HT-29 (cell line): ENCODE data around the gene IL9. TPM values are rescaled to one million over a fixed set of nuclear protein-coding genes. Genes with fewer than 3 reads are reported as not detected.

Experiments
- DNase-seq: peaks from one replicate; pipeline ENCODE4 v3.0.0-alpha.2; 2015; ENCODE audit warnings: low spot score
- total RNA-seq: library from RNA; depleted of rRNA; stranded (reverse); fragments of >200 nt; shearing (Covaris generic); gene quantifications from 2 replicates; pipeline ENCODE4 v1.2.3, GENCODE V29; 2014

Gene IL9
- total RNA-seq, 1 experiment from 2014 or later: not detected

GRCh38 chr5:135891791-135892190, 3.9 kb downstream of the IL9 start:
- DNase-seq: no peak

GRCh38 chr5:135891268-135891667, 4.4 kb downstream of the IL9 start:
- no peak for DNase-seq

GRCh38 chr5:135890867-135891266, 4.8 kb downstream of the IL9 start:
- DNase-seq: no peak

GRCh38 chr5:135890296-135890695, 5.3 kb downstream of the IL9 start:
- no peak for DNase-seq

GRCh38 chr5:135887881-135888614, 7.6 kb downstream of the IL9 start:
- DNase-seq: no peak

- peak; percentile 89 for DNase-seq
Measured at GRCh38 chr5:135887447-135887864, 8.2 kb downstream of the IL9 start.

GRCh38 chr5:135886136-135886535, 9.5 kb downstream of the IL9 start:
- no peak for DNase-seq

- no peak for DNase-seq
Measured at GRCh38 chr5:135885031-135885430, 10.6 kb downstream of the IL9 start.

GRCh38 chr5:135883441-135883840, 12.2 kb downstream of the IL9 start:
- DNase-seq: peak; percentile 15

- no peak for DNase-seq
Measured at GRCh38 chr5:135883026-135883425, 12.6 kb downstream of the IL9 start.

GRCh38 chr5:135881819-135882218, 13.8 kb downstream of the IL9 start:
- no peak for DNase-seq

GRCh38 chr5:135881244-135881643, 14.4 kb downstream of the IL9 start:
- no peak for DNase-seq

GRCh38 chr5:135880801-135881200, 14.8 kb downstream of the IL9 start:
- no peak for DNase-seq

GRCh38 chr5:135880278-135880677, 15.4 kb downstream of the IL9 start:
- peak; percentile 43 for DNase-seq

- no peak for DNase-seq
Measured at GRCh38 chr5:135879591-135879990, 16.1 kb downstream of the IL9 start.

GRCh38 chr5:135878156-135878620, 17.5 kb downstream of the IL9 start:
- no peak for DNase-seq

GRCh38 chr5:135877570-135878155, 18.0 kb downstream of the IL9 start:
- DNase-seq: no peak

- DNase-seq: no peak
Measured at GRCh38 chr5:135876146-135876545, 19.5 kb downstream of the IL9 start.

- no peak for DNase-seq
Measured at GRCh38 chr5:135875567-135875966, 20.1 kb downstream of the IL9 start.

GRCh38 chr5:135874461-135874860, 21.2 kb downstream of the IL9 start:
- no peak for DNase-seq

- no peak for DNase-seq
Measured at GRCh38 chr5:135873831-135874230, 21.8 kb downstream of the IL9 start.

GRCh38 chr5:135871268-135871915, 24.2 kb downstream of the IL9 start:
- DNase-seq: no peak

GRCh38 chr5:135869935-135870334, 25.7 kb downstream of the IL9 start:
- DNase-seq: no peak
